A673 (cell line): ENCODE measurements around the gene ALDH3B2.

Source experiments
- CTCF ChIP-seq: fragments of 300-800, 200-600 bp; sonication (generic); conservative IDR thresholded peaks from 2 replicates; pipeline ENCODE4 v1.5.1; 2017; ENCODE audit warnings: low read depth, mild to moderate bottlenecking, antibody characterized with exemption, low read length, moderate library complexity, mixed read lengths
- EZH2 ChIP-seq: fragments of 200-600 bp; sonication (generic); IDR thresholded peaks from 2 replicates; pipeline ENCODE4 v1.6.1; 2017; ENCODE audit warnings: borderline replicate concordance, low read depth, mild to moderate bottlenecking, mixed read lengths, antibody characterized with exemption, low read length; ENCODE audit not compliant: poor library complexity, severe bottlenecking

GRCh38 chr11:67630228-67630942 is 44.0 kb downstream of the ALDH3B2 start:
- peak; percentile 73 for TF ChIP-seq CTCF
- TF ChIP-seq EZH2, result no peak
